CD4-positive, alpha-beta T cell treated with Interleukin-6 for 4 hours (primary cell): ENCODE data around the gene CAMTA1.

Experiments
- DNase-seq: peaks from one replicate; pipeline ENCODE4 v3.0.0-alpha.2; 2020; ENCODE audit warnings: mixed read lengths

Gene CAMTA1

GRCh38 chr1:7427605-7428300 lies 642.5 kb downstream of the CAMTA1 start:
- no peak for DNase-seq

GRCh38 chr1:7429290-7429689 lies 644.0 kb downstream of the CAMTA1 start:
- DNase-seq: no peak

- DNase-seq: no peak
These were observed 644.9 kb downstream of the CAMTA1 start for GRCh38 chr1:7430047-7430608.

- DNase-seq: no peak
These were observed 645.4 kb downstream of the CAMTA1 start for GRCh38 chr1:7430691-7431090.

- DNase-seq: no peak
These were observed 647.0 kb downstream of the CAMTA1 start for GRCh38 chr1:7432102-7432899.

- no peak for DNase-seq
These were observed 647.7 kb downstream of the CAMTA1 start for GRCh38 chr1:7432900-7433380.

- no peak for DNase-seq
These were observed 649.3 kb downstream of the CAMTA1 start for GRCh38 chr1:7434566-7434965.

GRCh38 chr1:7435276-7436055 lies 650.2 kb downstream of the CAMTA1 start:
- no peak for DNase-seq

- DNase-seq: no peak
These were observed 651.1 kb downstream of the CAMTA1 start for GRCh38 chr1:7436056-7437005.

- no peak for DNase-seq
These were observed 651.8 kb downstream of the CAMTA1 start for GRCh38 chr1:7437036-7437435.

GRCh38 chr1:7437608-7438395 lies 652.5 kb downstream of the CAMTA1 start:
- no peak for DNase-seq

- DNase-seq: no peak
These were observed 653.1 kb downstream of the CAMTA1 start for GRCh38 chr1:7438396-7438785.

- no peak for DNase-seq
These were observed 653.8 kb downstream of the CAMTA1 start for GRCh38 chr1:7438921-7439655.

- no peak for DNase-seq
These were observed 654.9 kb downstream of the CAMTA1 start for GRCh38 chr1:7440154-7440553.

- no peak for DNase-seq
These were observed 656.0 kb downstream of the CAMTA1 start for GRCh38 chr1:7441143-7441841.

GRCh38 chr1:7442036-7442435 lies 656.8 kb downstream of the CAMTA1 start:
- no peak for DNase-seq

GRCh38 chr1:7442918-7443317 lies 657.7 kb downstream of the CAMTA1 start:
- DNase-seq: no peak

- DNase-seq: no peak
These were observed 659.1 kb downstream of the CAMTA1 start for GRCh38 chr1:7444363-7444762.

- no peak for DNase-seq
These were observed 661.8 kb downstream of the CAMTA1 start for GRCh38 chr1:7447093-7447492.

- DNase-seq: no peak
These were observed 662.5 kb downstream of the CAMTA1 start for GRCh38 chr1:7447736-7448135.
